GM12801 (cell line): ENCODE data around the gene ZNF521.

Experiments
- TF ChIP-seq, protein P1 (sequence below): IDR thresholded peaks from one replicate; pipeline ENCODE4 v1.5.1; 2011; ENCODE audit warnings: control low read depth; ENCODE audit not compliant: insufficient read length; ENCODE audit errors: extremely low read depth

ZNF521 gene

DNA sequence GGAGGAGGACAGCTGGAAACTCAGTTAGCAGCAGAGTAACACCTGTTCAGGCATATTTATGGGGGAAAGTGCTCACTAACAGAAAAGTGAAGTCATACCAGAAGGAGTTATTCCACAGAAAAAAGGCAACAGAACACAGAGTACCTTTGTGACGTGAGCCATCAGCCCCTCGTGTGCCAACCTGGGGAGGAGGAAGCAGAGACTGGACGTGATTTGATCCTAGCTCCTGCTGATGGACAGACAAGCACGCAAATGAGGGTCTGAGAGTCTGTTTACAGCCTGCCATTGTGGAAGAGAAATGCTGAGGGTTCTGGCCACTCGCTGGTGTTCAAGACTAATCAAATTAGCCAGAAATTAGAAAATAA is 120.7 kb downstream of the ZNF521 start:
- TF ChIP-seq, protein P1, sequence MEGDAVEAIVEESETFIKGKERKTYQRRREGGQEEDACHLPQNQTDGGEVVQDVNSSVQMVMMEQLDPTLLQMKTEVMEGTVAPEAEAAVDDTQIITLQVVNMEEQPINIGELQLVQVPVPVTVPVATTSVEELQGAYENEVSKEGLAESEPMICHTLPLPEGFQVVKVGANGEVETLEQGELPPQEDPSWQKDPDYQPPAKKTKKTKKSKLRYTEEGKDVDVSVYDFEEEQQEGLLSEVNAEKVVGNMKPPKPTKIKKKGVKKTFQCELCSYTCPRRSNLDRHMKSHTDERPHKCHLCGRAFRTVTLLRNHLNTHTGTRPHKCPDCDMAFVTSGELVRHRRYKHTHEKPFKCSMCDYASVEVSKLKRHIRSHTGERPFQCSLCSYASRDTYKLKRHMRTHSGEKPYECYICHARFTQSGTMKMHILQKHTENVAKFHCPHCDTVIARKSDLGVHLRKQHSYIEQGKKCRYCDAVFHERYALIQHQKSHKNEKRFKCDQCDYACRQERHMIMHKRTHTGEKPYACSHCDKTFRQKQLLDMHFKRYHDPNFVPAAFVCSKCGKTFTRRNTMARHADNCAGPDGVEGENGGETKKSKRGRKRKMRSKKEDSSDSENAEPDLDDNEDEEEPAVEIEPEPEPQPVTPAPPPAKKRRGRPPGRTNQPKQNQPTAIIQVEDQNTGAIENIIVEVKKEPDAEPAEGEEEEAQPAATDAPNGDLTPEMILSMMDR: no peak

DNA sequence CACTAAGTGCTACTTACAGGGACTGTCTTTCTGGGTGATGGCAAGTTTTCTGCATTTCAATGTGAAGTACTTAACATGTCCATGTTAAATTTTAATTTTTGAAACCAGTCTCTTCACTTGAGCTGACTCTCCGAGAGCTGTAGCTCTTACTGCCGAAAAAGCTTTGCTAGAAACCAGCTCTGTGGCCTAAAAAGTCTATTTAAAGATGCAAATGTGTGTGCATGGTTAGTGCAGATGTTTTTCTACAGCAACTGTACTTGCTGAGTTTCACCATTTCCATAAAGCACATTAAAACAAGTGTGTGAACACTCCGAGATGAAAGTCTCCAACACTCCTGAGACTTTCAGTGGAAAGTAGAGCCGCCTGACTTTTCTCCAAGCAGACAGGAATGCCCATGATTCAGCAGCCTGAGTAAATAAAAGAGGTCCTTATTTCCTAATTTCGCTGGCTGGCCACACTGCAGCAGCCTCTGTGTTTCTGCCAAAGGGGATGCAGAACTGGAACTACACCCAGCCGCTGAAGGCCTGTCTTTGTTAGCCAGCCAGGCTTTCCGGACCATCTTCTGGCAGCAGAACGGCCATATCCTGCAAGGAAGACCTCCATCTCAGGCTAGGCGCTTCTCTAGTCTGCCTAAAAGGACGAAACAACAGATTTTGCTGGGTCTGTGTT is 121.2 kb downstream of the ZNF521 start:
- TF ChIP-seq, protein P1: no peak

DNA sequence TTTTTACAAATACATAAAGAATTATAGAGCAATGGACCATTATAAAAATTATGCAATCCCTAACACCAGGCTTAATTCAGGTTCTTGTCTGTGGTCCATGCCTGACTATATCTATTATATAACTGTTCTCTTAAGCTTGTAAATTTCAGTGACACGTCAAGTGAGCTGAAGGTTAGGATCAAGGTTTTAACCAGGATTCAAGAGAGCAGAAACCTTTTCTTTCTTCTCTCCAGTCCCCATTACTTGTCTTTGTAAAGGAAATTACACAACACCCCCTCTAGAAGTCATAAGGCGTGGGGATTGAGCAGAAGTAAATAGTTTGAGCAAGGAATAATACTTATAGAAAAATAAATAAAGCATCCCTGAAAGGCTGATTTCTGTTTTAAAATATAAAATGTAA is 122.0 kb downstream of the ZNF521 start:
- TF ChIP-seq, protein P1: no peak

DNA sequence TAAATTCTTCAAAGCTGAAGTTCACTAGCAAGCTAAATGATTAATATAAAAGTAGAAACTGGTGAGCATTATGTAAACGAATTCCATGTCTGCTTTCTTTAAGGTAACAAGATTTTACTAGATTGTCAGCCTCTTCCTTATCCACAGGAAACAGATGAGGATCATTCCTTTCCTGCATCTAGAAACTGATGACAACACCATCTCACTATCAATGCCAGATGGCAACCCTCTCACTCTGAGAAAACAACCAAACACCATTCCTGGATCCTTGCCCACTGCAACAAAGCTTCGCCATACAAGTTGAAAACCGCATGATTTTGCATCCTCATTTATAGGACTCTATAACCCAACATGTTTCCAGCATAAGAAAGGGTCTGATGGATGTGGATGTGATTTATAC is 122.9 kb downstream of the ZNF521 start:
- TF ChIP-seq, protein P1: no peak

DNA sequence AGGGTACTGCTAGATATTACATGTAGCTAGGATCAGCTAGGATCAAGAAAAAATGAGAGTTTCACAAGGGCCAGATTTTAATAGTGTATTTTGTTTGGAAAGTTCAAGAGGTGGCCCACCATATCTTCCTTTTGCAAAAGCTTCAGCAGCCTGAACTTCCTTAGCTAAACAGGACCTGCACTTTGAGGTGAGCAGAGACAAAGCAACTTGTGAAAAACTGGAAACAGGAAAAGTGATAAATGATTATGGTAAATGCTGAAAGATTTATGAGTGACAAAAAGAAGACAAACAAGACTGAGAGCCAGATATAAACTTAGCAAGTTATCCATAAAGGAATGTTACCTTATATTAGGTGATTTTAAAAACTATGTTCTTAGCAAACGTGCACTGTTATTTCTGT is 123.6 kb downstream of the ZNF521 start:
- TF ChIP-seq, protein P1: no peak

DNA sequence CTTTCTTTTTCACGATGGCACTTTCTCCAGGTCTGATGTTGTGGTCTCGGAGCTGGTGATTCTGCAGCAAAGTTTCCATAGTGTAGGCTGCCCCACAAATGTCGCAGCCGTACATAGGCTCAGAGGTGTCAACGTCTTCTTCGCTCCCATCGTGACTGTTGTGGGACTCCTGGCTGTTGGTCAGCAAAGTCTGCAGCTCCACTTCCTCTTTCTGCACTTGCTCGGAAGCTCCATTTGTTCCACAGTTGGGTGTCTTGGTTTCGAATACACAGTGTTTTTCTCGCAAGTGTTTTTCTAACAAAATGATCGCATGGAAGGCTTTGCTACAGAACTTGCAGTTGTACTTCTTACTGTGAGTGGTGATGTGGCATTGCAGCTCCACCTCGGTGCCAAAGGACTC is 126.8 kb downstream of the ZNF521 start:
- TF ChIP-seq, protein P1: no peak

DNA sequence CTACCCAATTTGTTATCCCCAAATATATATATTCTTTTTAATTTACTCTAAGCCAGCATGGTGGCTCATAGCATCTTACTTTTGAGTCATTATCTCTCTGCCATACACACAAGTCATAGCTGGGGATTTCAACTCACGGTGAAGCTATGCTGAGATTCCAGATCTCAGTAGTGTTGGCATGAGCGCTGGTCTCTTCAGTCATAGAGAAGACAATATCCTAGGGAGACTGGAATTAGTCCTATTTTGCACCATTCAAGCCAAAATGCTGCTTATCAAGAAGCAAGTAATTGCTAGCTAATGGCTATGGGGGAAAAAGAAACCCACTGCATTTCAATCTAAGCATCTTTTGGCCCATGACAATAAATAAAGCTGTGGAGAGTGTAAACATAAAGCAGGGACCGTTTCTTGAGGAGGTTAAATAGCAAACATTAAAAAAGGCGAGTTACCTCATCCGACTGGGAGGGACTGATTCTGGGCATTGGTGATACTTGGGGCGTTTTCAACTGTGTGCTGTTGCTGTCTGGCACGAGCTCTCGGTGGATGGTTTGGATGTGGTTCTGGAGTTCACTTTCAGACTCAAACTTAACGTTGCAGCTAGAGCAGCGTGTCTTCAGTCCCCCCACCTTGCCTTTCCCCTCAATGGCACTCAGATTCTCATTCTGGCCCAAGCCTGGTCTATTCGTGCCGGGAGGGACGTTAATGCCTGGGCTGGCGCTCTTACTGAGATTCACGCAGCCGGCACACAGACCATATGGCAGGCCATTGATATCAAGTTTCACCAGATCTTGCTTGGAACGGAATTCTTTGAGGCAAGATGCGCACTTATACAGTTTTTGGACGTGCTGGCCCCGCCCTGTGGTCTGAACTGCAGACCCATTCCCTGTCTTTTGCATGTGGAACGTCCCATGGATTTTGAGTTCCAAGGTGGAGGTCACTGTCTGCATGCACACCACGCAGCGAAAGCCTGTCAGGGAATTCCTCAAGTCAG is 127.8 kb downstream of the ZNF521 start:
- TF ChIP-seq, protein P1: no peak
